ENCODE results near the gene MYO18B.

GRCh38 chr22:25849522-25849921, 107.5 kb downstream of the MYO18B start:
- TF ChIP-seq EP300 (IDR thresholded peaks at IDR 0.05; ENCODE audit: borderline replicate concordance) (no peak), TCF12 (IDR thresholded peaks at IDR 0.05; ENCODE audit: low read depth) (no peak), RAD21 (IDR thresholded peaks at IDR 0.05; ENCODE audit: low read depth) (no peak), TAF1 (IDR thresholded peaks at IDR 0.05; ENCODE audit: low read depth) (no peak), NFIC (IDR thresholded peaks at IDR 0.05) (no peak), CREB1 (IDR thresholded peaks at IDR 0.05; ENCODE audit: low read depth) (no peak), EGR1 (IDR thresholded peaks at IDR 0.05) (no peak), YY1 (IDR thresholded peaks at IDR 0.05; ENCODE audit: low read depth) (no peak), CEBPB (IDR thresholded peaks at IDR 0.05) (no peak), USF1 (IDR thresholded peaks at IDR 0.05) (no peak), FOXM1 (IDR thresholded peaks at IDR 0.05; ENCODE audit: borderline replicate concordance, low read depth) (no peak), TEAD4 (IDR thresholded peaks at IDR 0.05) (no peak)
- TF ChIP-seq, protein P1, sequence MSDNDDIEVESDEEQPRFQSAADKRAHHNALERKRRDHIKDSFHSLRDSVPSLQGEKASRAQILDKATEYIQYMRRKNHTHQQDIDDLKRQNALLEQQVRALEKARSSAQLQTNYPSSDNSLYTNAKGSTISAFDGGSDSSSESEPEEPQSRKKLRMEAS (IDR thresholded peaks at IDR 0.05) = no peak
- TF ChIP-seq, protein P2, sequence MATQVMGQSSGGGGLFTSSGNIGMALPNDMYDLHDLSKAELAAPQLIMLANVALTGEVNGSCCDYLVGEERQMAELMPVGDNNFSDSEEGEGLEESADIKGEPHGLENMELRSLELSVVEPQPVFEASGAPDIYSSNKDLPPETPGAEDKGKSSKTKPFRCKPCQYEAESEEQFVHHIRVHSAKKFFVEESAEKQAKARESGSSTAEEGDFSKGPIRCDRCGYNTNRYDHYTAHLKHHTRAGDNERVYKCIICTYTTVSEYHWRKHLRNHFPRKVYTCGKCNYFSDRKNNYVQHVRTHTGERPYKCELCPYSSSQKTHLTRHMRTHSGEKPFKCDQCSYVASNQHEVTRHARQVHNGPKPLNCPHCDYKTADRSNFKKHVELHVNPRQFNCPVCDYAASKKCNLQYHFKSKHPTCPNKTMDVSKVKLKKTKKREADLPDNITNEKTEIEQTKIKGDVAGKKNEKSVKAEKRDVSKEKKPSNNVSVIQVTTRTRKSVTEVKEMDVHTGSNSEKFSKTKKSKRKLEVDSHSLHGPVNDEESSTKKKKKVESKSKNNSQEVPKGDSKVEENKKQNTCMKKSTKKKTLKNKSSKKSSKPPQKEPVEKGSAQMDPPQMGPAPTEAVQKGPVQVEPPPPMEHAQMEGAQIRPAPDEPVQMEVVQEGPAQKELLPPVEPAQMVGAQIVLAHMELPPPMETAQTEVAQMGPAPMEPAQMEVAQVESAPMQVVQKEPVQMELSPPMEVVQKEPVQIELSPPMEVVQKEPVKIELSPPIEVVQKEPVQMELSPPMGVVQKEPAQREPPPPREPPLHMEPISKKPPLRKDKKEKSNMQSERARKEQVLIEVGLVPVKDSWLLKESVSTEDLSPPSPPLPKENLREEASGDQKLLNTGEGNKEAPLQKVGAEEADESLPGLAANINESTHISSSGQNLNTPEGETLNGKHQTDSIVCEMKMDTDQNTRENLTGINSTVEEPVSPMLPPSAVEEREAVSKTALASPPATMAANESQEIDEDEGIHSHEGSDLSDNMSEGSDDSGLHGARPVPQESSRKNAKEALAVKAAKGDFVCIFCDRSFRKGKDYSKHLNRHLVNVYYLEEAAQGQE (IDR thresholded peaks at IDR 0.05; ENCODE audit: low read depth) = no peak
